GM23338 (cell line): ENCODE data around the gene NCAPH2. TPM values are rescaled to one million over a fixed set of nuclear protein-coding genes. Genes with fewer than 3 reads are reported as not detected.
A peak's percentile ranks its signal among the peaks of the same experiment; 100 is the strongest.

ENCODE experiments used
- ATAC-seq: fragments of 200-7000 bp; cut with Tn5 transposase; 3 replicates; pipeline ENCODE4 v1.9.1; 2020
- DNase-seq: peaks from one replicate; pipeline ENCODE4 v3.0.0-alpha.2; 2015; ENCODE audit warnings: low spot score
- H2AFZ ChIP-seq: fragments of 200-600 bp; sonication (generic); 2 replicates; pipeline ENCODE4 v1.8.0; 2016; ENCODE audit warnings: antibody characterized with exemption, mild to moderate bottlenecking, moderate library complexity
- H3F3A ChIP-seq: fragments of 200-600 bp; sonication (generic); replicated peaks from 2 replicates; pipeline ENCODE4 v1.8.0; 2017; ENCODE audit warnings: antibody characterized with exemption, mixed run types, low read depth
- H3K27ac ChIP-seq: fragments of 200-600 bp; sonication (generic); 2 replicates; pipeline ENCODE4 v1.6.1; 2016; ENCODE audit warnings: low read depth
- H3K27me3 ChIP-seq: fragments of 200-600 bp; sonication (generic); 2 replicates; pipeline ENCODE4 v1.8.0; 2016; ENCODE audit warnings: mild to moderate bottlenecking, mixed run types, moderate library complexity; ENCODE audit not compliant: insufficient read depth
- H3K36me3 ChIP-seq: fragments of 200-600 bp; sonication (generic); 2 replicates; pipeline ENCODE4 v1.8.0; 2016; ENCODE audit warnings: mild to moderate bottlenecking; ENCODE audit not compliant: insufficient read depth
- H3K4me1 ChIP-seq: fragments of 200-600 bp; sonication (generic); 2 replicates; pipeline ENCODE4 v1.8.0; 2016; ENCODE audit warnings: mild to moderate bottlenecking, moderate library complexity; ENCODE audit not compliant: insufficient read depth
- H3K4me2 ChIP-seq: fragments of 200-600 bp; sonication (generic); 2 replicates; pipeline ENCODE4 v1.7.1; 2017; ENCODE audit warnings: mixed run types
- H3K4me3 ChIP-seq: fragments of 200-600 bp; sonication (generic); 2 replicates; pipeline ENCODE4 v1.6.1; 2016; ENCODE audit warnings: mixed run types
- H3K79me2 ChIP-seq: fragments of 200-600 bp; sonication (generic); replicated peaks from 2 replicates; pipeline ENCODE4 v1.8.0; 2017; ENCODE audit warnings: mild to moderate bottlenecking; ENCODE audit not compliant: insufficient read depth
- H3K9me2 ChIP-seq: fragments of 200-600 bp; sonication (generic); 2 replicates; pipeline ENCODE4 v1.8.0; 2017; ENCODE audit not compliant: insufficient read depth
- H4K20me1 ChIP-seq: fragments of 200-600 bp; sonication (generic); replicated peaks from 2 replicates; pipeline ENCODE4 v1.8.0; 2017; ENCODE audit warnings: mild to moderate bottlenecking; ENCODE audit not compliant: insufficient read depth
- H3K27ac Mint-ChIP-seq: 2 replicates; pipeline ENCODE4 v1.8.0; 2020; ENCODE audit warnings: inconsistent platforms, mild to moderate bottlenecking, moderate library complexity, mixed read lengths
- H3K27me3 Mint-ChIP-seq: 3 replicates; pipeline ENCODE4 v1.8.0; 2022; ENCODE audit warnings: low read depth, mild to moderate bottlenecking, moderate library complexity, mixed read lengths, inconsistent platforms; ENCODE audit not compliant: insufficient read depth, poor library complexity
- H3K36me3 Mint-ChIP-seq: 3 replicates; pipeline ENCODE4 v1.8.0; 2021; ENCODE audit warnings: low read depth, mild to moderate bottlenecking, inconsistent platforms, moderate library complexity, mixed read lengths
- H3K4me1 Mint-ChIP-seq: 3 replicates; pipeline ENCODE4 v1.8.0; 2020; ENCODE audit warnings: mild to moderate bottlenecking, inconsistent platforms, mixed read lengths
- H3K4me3 Mint-ChIP-seq: 3 replicates; pipeline ENCODE4 v1.8.0; 2021; ENCODE audit warnings: moderate library complexity, mild to moderate bottlenecking, inconsistent platforms, mixed read lengths
- H3K9me3 Mint-ChIP-seq: 3 replicates; pipeline ENCODE4 v1.8.0; 2020; ENCODE audit warnings: moderate library complexity, mild to moderate bottlenecking, inconsistent platforms, mixed read lengths
- CREB1 ChIP-seq: fragments of 250-450 bp; sonication (Bioruptor Pico); IDR thresholded peaks from 2 replicates; pipeline ENCODE4 v1.5.0; 2020; ENCODE audit warnings: low read depth, mild to moderate bottlenecking, moderate library complexity
- EZH2phosphoT487 ChIP-seq: fragments of 200-600 bp; sonication (generic); IDR thresholded peaks from one replicate; pipeline ENCODE4 v1.8.1; 2018; ENCODE audit warnings: antibody characterized with exemption; ENCODE audit not compliant: unreplicated experiment
- JUNB ChIP-seq: IDR thresholded peaks from one replicate; pipeline ENCODE4 v1.6.1; 2016; ENCODE audit warnings: antibody characterized with exemption; ENCODE audit not compliant: unreplicated experiment
- POLR2AphosphoS5 ChIP-seq: IDR thresholded peaks from 2 replicates; pipeline ENCODE4 v1.6.1; 2016; ENCODE audit warnings: antibody characterized with exemption, low read depth
- STAT1 ChIP-seq: IDR thresholded peaks from one replicate; pipeline ENCODE4 v1.6.1; 2016; ENCODE audit warnings: antibody characterized with exemption; ENCODE audit not compliant: unreplicated experiment
- ZNF114 ChIP-seq: fragments of 250-450 bp; sonication (Bioruptor Pico); IDR thresholded peaks from 2 replicates; pipeline ENCODE4 v1.5.0; 2020; ENCODE audit warnings: mild to moderate bottlenecking, moderate library complexity
- ZNF331 ChIP-seq: fragments of 250-450 bp; sonication (Bioruptor Pico); IDR thresholded peaks from 2 replicates; pipeline ENCODE4 v1.5.0; 2020; ENCODE audit warnings: low read depth, mild to moderate bottlenecking, moderate library complexity
- polyA plus RNA-seq: library from polyadenylated mRNA; unstranded; fragments of >200 nt; fragmentation: Nextera tagmentation; extraction: Ambion mirVana; gene quantifications from 2 replicates; pipeline ENCODE4 v1.2.1, GENCODE V29; 2016
- total RNA-seq: library from RNA; depleted of rRNA; stranded (reverse); fragments of >200 nt; shearing (Covaris generic); gene quantifications from 2 replicates; pipeline ENCODE4 v1.2.3, GENCODE V29; 2014
- TF ChIP-seq, protein P1 (sequence below): fragments of 250-450 bp; sonication (Bioruptor Pico); IDR thresholded peaks from 2 replicates; pipeline ENCODE4 v1.5.0; 2020; ENCODE audit warnings: mild to moderate bottlenecking, moderate library complexity
- TF ChIP-seq, protein P2 (sequence below): IDR thresholded peaks from one replicate; pipeline ENCODE4 v1.6.1; 2018; ENCODE audit warnings: antibody characterized with exemption; ENCODE audit not compliant: unreplicated experiment
- TF ChIP-seq, protein P3 (sequence below), 2 experiments: fragments of 200-600 bp in 1 of 2; sonication (generic) in 1 of 2; conservative IDR thresholded peaks; 2 replicates each; pipeline versions ENCODE4 v1.5.1 to v1.6.1; 2016 to 2017; ENCODE audit warnings: antibody characterized with exemption in 2 of 2, low read depth in 2 of 2, mild to moderate bottlenecking in 2 of 2, moderate library complexity in 1 of 2

NCAPH2 gene
- total and polyA plus RNA-seq, 2 experiments from 2014 or later: 52.2 to 76.1 TPM

DNA sequence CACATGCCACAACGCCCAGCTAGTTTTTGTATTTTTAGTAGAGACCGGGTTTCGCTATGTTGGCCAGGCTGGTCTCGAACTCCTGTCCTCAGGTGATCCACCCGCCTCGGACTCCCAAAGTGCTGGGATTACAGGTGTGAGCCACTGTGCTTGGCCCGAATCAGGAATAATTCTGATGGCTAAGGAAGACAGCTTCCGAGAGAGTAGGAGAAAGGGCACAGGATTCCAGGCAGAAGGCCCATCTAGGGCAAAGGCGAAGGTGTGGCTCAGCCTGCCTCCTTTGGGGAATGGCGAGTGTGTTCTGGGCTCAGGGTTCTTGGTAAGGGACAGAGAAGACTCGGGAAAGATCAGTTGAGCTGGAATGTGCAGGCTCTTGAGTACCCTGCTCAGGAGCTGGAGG is 56.3 kb downstream of the NCAPH2 start:
- H3K4me1 Mint-ChIP-seq: peaks cover 6% of the 10 kb centered on the region; the same call in 2 of the 3 replicates
- no peaks in the 10 kb centered on the region for H3K9me2 ChIP-seq
- H3K36me3 Mint-ChIP-seq: peaks cover 11% of the 10 kb centered on the region; the same call in 2 of the 3 replicates
- H3K27me3 Mint-ChIP-seq: peaks cover 32% of the 10 kb centered on the region
- no peak overlapping the region for H2AFZ ChIP-seq
- no peaks in the 10 kb centered on the region for H4K20me1 ChIP-seq
- 0 out of 2 replicates have a peak, but pooled peaks cover 3% of the 10 kb centered on the region for H3F3A ChIP-seq
- no peaks in the 10 kb centered on the region for H3K36me3 ChIP-seq
- H3K4me3 ChIP-seq: no peak overlapping the region
- no peak for DNase-seq
- H3K79me2 ChIP-seq: no peaks in the 10 kb centered on the region
- H3K27me3 ChIP-seq: peaks cover 20% of the 10 kb centered on the region
- no peak for TF ChIP-seq EZH2phosphoT487
- no peak for TF ChIP-seq CREB1
- no peak for TF ChIP-seq ZNF331 (CRISPR knock-in tag)
- no peak for TF ChIP-seq STAT1
- no peak for TF ChIP-seq ZNF114 (CRISPR knock-in tag)
- H3K4me1 ChIP-seq: no peaks in the 10 kb centered on the region
- H3K4me3 Mint-ChIP-seq: peak overlapping the region; percentile 23; the same call in 1 of the 3 replicates
- no peak for ATAC-seq
- no peak overlapping the region for H3K4me2 ChIP-seq
- no peak overlapping the region for H3K27ac ChIP-seq
- no peak overlapping the region for H3K27ac Mint-ChIP-seq
- no peaks in the 10 kb centered on the region for H3K9me3 Mint-ChIP-seq

DNA sequence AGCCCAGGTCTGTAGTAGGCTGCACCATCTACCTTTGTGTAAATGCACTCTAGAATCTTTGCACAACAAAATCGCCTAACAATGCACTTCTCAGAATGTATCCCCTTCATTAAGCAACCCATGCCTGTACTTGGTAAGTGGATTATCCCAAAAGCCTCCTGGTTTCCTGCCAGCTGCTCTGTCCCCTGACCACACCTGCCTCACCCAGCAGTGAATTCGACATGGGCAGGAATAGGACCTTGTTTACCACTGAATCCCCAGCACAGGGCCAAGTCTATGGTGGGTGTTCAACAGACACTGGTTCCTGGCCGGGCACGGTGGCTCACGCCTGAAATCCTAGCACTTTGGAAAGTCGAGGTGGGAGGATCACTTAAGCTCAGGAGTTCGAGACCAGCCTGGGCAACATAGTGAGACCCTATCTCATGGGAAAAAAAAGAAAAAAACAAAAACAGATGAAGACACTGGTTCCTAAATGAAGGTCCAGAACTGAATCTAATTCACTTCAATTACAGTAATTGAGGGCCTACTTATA is 59.8 kb downstream of the NCAPH2 start:
- Histone ChIP-seq H3K79me2 (no peaks in the 10 kb centered on the region), H4K20me1 (no peaks in the 10 kb centered on the region), H3K4me3 (no peak overlapping the region), H3K27me3 (peaks cover 13% of the 10 kb centered on the region), H3K4me2 (no peak overlapping the region), H3K4me1 (no peaks in the 10 kb centered on the region), H3K27ac (no peak overlapping the region), H2AFZ (no peak overlapping the region), H3F3A (no peaks in the 10 kb centered on the region), H3K9me2 (no peaks in the 10 kb centered on the region), H3K36me3 (no peaks in the 10 kb centered on the region)
- Mint-ChIP-seq H3K27ac (no peak overlapping the region), H3K27me3 (peaks cover 18% of the 10 kb centered on the region), H3K4me1 (no peaks in the 10 kb centered on the region; the same call in 2 of the 3 replicates), H3K4me3 (no peak overlapping the region), H3K36me3 (peaks cover 37% of the 10 kb centered on the region), H3K9me3 (no peaks in the 10 kb centered on the region)
- DNase-seq (no peak), ATAC-seq (no peak)
- TF ChIP-seq, protein P1, sequence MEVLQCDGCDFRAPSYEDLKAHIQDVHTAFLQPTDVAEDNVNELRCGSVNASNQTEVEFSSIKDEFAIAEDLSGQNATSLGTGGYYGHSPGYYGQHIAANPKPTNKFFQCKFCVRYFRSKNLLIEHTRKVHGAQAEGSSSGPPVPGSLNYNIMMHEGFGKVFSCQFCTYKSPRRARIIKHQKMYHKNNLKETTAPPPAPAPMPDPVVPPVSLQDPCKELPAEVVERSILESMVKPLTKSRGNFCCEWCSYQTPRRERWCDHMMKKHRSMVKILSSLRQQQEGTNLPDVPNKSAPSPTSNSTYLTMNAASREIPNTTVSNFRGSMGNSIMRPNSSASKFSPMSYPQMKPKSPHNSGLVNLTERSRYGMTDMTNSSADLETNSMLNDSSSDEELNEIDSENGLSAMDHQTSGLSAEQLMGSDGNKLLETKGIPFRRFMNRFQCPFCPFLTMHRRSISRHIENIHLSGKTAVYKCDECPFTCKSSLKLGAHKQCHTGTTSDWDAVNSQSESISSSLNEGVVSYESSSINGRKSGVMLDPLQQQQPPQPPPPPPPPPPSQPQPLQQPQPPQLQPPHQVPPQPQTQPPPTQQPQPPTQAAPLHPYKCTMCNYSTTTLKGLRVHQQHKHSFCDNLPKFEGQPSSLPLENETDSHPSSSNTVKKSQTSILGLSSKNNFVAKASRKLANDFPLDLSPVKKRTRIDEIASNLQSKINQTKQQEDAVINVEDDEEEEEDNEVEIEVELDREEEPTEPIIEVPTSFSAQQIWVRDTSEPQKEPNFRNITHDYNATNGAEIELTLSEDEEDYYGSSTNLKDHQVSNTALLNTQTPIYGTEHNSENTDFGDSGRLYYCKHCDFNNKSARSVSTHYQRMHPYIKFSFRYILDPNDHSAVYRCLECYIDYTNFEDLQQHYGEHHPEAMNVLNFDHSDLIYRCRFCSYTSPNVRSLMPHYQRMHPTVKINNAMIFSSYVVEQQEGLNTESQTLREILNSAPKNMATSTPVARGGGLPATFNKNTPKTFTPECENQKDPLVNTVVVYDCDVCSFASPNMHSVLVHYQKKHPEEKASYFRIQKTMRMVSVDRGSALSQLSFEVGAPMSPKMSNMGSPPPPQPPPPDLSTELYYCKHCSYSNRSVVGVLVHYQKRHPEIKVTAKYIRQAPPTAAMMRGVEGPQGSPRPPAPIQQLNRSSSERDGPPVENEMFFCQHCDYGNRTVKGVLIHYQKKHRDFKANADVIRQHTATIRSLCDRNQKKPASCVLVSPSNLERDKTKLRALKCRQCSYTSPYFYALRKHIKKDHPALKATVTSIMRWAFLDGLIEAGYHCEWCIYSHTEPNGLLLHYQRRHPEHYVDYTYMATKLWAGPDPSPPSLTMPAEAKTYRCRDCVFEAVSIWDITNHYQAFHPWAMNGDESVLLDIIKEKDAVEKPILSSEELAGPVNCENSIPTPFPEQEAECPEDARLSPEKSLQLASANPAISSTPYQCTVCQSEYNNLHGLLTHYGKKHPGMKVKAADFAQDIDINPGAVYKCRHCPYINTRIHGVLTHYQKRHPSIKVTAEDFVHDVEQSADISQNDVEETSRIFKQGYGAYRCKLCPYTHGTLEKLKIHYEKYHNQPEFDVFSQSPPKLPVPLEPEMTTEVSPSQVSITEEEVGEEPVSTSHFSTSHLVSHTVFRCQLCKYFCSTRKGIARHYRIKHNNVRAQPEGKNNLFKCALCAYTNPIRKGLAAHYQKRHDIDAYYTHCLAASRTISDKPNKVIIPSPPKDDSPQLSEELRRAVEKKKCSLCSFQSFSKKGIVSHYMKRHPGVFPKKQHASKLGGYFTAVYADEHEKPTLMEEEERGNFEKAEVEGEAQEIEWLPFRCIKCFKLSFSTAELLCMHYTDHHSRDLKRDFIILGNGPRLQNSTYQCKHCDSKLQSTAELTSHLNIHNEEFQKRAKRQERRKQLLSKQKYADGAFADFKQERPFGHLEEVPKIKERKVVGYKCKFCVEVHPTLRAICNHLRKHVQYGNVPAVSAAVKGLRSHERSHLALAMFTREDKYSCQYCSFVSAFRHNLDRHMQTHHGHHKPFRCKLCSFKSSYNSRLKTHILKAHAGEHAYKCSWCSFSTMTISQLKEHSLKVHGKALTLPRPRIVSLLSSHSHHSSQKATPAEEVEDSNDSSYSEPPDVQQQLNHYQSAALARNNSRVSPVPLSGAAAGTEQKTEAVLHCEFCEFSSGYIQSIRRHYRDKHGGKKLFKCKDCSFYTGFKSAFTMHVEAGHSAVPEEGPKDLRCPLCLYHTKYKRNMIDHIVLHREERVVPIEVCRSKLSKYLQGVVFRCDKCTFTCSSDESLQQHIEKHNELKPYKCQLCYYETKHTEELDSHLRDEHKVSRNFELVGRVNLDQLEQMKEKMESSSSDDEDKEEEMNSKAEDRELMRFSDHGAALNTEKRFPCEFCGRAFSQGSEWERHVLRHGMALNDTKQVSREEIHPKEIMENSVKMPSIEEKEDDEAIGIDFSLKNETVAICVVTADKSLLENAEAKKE (CRISPR knock-in tag): no peak
- no peak for TF ChIP-seq POLR2AphosphoS5
- TF ChIP-seq EZH2phosphoT487: no peak
- TF ChIP-seq CREB1: no peak
- TF ChIP-seq, protein P2, sequence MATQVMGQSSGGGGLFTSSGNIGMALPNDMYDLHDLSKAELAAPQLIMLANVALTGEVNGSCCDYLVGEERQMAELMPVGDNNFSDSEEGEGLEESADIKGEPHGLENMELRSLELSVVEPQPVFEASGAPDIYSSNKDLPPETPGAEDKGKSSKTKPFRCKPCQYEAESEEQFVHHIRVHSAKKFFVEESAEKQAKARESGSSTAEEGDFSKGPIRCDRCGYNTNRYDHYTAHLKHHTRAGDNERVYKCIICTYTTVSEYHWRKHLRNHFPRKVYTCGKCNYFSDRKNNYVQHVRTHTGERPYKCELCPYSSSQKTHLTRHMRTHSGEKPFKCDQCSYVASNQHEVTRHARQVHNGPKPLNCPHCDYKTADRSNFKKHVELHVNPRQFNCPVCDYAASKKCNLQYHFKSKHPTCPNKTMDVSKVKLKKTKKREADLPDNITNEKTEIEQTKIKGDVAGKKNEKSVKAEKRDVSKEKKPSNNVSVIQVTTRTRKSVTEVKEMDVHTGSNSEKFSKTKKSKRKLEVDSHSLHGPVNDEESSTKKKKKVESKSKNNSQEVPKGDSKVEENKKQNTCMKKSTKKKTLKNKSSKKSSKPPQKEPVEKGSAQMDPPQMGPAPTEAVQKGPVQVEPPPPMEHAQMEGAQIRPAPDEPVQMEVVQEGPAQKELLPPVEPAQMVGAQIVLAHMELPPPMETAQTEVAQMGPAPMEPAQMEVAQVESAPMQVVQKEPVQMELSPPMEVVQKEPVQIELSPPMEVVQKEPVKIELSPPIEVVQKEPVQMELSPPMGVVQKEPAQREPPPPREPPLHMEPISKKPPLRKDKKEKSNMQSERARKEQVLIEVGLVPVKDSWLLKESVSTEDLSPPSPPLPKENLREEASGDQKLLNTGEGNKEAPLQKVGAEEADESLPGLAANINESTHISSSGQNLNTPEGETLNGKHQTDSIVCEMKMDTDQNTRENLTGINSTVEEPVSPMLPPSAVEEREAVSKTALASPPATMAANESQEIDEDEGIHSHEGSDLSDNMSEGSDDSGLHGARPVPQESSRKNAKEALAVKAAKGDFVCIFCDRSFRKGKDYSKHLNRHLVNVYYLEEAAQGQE: no peak
- no peak for TF ChIP-seq ZNF331 (CRISPR knock-in tag)
- no peak for TF ChIP-seq JUNB
- TF ChIP-seq STAT1: no peak
- TF ChIP-seq, protein P3, sequence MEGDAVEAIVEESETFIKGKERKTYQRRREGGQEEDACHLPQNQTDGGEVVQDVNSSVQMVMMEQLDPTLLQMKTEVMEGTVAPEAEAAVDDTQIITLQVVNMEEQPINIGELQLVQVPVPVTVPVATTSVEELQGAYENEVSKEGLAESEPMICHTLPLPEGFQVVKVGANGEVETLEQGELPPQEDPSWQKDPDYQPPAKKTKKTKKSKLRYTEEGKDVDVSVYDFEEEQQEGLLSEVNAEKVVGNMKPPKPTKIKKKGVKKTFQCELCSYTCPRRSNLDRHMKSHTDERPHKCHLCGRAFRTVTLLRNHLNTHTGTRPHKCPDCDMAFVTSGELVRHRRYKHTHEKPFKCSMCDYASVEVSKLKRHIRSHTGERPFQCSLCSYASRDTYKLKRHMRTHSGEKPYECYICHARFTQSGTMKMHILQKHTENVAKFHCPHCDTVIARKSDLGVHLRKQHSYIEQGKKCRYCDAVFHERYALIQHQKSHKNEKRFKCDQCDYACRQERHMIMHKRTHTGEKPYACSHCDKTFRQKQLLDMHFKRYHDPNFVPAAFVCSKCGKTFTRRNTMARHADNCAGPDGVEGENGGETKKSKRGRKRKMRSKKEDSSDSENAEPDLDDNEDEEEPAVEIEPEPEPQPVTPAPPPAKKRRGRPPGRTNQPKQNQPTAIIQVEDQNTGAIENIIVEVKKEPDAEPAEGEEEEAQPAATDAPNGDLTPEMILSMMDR (conservative IDR thresholded peaks at IDR 0.05; ENCODE audit: low read depth in 2 of 2): no peak
